Activated T-cell treated with anti-CD3 and anti-CD28 coated beads for 48 hours (primary cell): ENCODE data around the gene SPARCL1.

Source experiments
- DNase-seq: peaks from one replicate; pipeline ENCODE4 v3.0.0-alpha.2; 2020; ENCODE audit warnings: low read depth

Gene SPARCL1

GRCh38 chr4:87540146-87541058 is 11.2 kb upstream of the SPARCL1 start:
- DNase-seq: no peak

- DNase-seq: no peak
Observed at GRCh38 chr4:87532907-87533306, 3.7 kb upstream of the SPARCL1 start.

- no peak for DNase-seq
Observed at GRCh38 chr4:87532109-87532508, 2.9 kb upstream of the SPARCL1 start.

GRCh38 chr4:87531621-87532020 is 2.4 kb upstream of the SPARCL1 start:
- no peak for DNase-seq

GRCh38 chr4:87530868-87531267 is 1.7 kb upstream of the SPARCL1 start:
- DNase-seq: no peak

- no peak for DNase-seq
Observed at GRCh38 chr4:87530229-87530628, 1.1 kb upstream of the SPARCL1 start.

GRCh38 chr4:87527431-87528220 is 1.6 kb downstream of the SPARCL1 start:
- no peak for DNase-seq

GRCh38 chr4:87525636-87526295 is 3.4 kb downstream of the SPARCL1 start:
- DNase-seq: no peak

GRCh38 chr4:87524456-87524855 is 4.7 kb downstream of the SPARCL1 start:
- DNase-seq: no peak

GRCh38 chr4:87523307-87523706 is 5.9 kb downstream of the SPARCL1 start:
- DNase-seq: no peak

- DNase-seq: no peak
Observed at GRCh38 chr4:87521757-87522374, 7.3 kb downstream of the SPARCL1 start.

- DNase-seq: no peak
Observed at GRCh38 chr4:87521319-87521718, 7.9 kb downstream of the SPARCL1 start.

- DNase-seq: no peak
Observed at GRCh38 chr4:87517621-87518020, 11.6 kb downstream of the SPARCL1 start.

- DNase-seq: no peak
Observed at GRCh38 chr4:87516683-87517082, 12.5 kb downstream of the SPARCL1 start.

- DNase-seq: no peak
Observed at GRCh38 chr4:87512400-87512799, 16.8 kb downstream of the SPARCL1 start.

GRCh38 chr4:87511500-87511899 is 17.7 kb downstream of the SPARCL1 start:
- DNase-seq: no peak

- no peak for DNase-seq
Observed at GRCh38 chr4:87510747-87511146, 18.4 kb downstream of the SPARCL1 start.

GRCh38 chr4:87506974-87507701 is 22.0 kb downstream of the SPARCL1 start:
- DNase-seq: no peak

- DNase-seq: no peak
Observed at GRCh38 chr4:87505862-87506261, 23.3 kb downstream of the SPARCL1 start.

- DNase-seq: no peak
Observed at GRCh38 chr4:87502580-87503238, 26.5 kb downstream of the SPARCL1 start.

GRCh38 chr4:87500092-87500462 is 29.1 kb downstream of the SPARCL1 start:
- DNase-seq: no peak
